Mesodermal cell (in vitro differentiated cells): ENCODE results near the gene FBXL17.

Experiments used
- H3K27ac ChIP-seq: 2 replicates; pipeline ENCODE4 v1.7.0; 2013; ENCODE audit warnings: mild to moderate bottlenecking, low read depth, low read length, moderate library complexity; ENCODE audit not compliant: severe bottlenecking
- H3K36me3 ChIP-seq: 2 replicates; pipeline ENCODE4 v1.7.1; 2013; ENCODE audit warnings: mild to moderate bottlenecking, low read length, moderate library complexity; ENCODE audit not compliant: control insufficient read depth, insufficient read depth
- H3K4me1 ChIP-seq: one replicate; pipeline ENCODE4 v1.7.1; 2013; ENCODE audit warnings: mild to moderate bottlenecking, low read length; ENCODE audit not compliant: insufficient read depth, control insufficient read depth, poor library complexity, severe bottlenecking
- H3K4me3 ChIP-seq: 2 replicates; pipeline ENCODE4 v1.7.0; 2013; ENCODE audit warnings: low read length, control low read depth, mild to moderate bottlenecking; ENCODE audit not compliant: insufficient read depth, poor library complexity, severe bottlenecking; ENCODE audit errors: extremely low read depth
- H3K9me3 ChIP-seq: 2 replicates; pipeline ENCODE4 v1.7.1; 2013; ENCODE audit warnings: mild to moderate bottlenecking, low read length, moderate library complexity; ENCODE audit not compliant: control insufficient read depth
- WGBS, 2 experiments: methylation state at CpG; one replicate each; pipeline ENCODE4 v1.1.5; 2013; ENCODE audit warnings: missing lambda C conversion rate in 2 of 2; ENCODE audit not compliant: insufficient coverage in 2 of 2; 5-methylcytosine and 5-hydroxymethylcytosine counted together

The FBXL17 gene

DNA sequence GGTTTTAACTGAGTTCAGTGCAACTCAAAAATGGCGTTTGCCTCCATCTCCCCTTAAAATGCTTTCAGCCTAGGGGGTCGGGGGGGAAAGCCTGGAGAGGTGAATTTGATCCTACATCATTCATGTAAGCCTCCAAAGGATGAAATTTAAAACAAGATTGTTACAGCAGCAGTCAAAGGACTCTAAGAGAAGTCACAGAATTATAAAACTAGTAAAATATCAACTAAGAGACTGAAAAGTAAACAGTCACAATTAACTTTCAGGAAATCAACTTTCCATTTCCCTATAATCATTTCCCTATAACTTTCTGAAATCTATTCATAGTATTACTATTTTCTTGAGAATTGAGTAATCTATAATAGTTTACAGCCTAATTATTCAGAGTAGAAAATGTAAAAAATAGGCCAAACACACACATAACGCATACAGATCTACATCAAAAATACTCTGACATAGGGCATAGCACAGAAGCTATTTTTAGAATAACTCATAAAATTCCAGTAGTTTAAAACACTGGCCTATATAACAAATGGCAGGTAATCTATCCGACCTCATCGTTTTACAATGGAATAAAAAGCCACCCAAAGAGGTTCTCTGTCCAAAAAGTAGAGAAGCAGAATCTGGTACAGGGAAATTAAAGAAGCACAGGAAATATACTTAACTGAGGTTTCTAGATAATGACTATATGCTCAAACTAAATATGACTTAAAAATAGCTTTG lies 37.6 kb downstream of the FBXL17 start:
- Histone ChIP-seq H3K27ac (no peak overlapping the region), H3K9me3 (no peaks in the 10 kb centered on the region), H3K36me3 (peaks cover 3% of the 10 kb centered on the region), H3K4me1 (no peaks in the 10 kb centered on the region), H3K4me3 (no peak overlapping the region)
- 100% methylated on average over 2 of the region's 5 CpGs; no CpG with 5 or more reads in 1 of the 2 experiments for WGBS, 2 experiments

- no CpG with 5 or more reads among the region's 1 CpG for WGBS, 2 experiments
- H3K4me1 ChIP-seq, result no peaks in the 10 kb centered on the region
- H3K27ac ChIP-seq, result no peak overlapping the region
- H3K36me3 ChIP-seq, result no peaks in the 10 kb centered on the region
- no peaks in the 10 kb centered on the region for H3K9me3 ChIP-seq
- H3K4me3 ChIP-seq, result no peak overlapping the region
Observed at GRCh38 chr5:108341866-108342265, 40.0 kb downstream of the FBXL17 start.

DNA sequence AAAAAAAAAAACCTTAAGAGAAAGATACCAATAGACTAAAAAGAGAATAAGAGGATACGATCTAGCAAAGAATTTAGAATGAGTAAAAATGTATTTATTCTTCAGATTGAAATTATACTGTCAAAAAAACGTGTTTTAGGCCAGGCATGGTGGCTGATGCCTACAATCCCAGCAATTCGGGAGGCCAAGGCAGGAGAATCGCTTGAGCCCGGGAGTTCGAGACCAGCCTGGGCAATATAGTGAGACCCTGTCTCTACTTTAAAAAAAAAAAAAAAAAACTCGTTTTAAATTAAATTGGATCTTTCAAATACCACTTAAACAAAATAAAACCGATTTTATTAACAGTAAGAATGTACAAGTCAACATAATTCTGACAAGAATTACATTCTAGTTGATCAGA lies 41.8 kb downstream of the FBXL17 start:
- Histone ChIP-seq H3K4me3 (no peak overlapping the region), H3K9me3 (no peaks in the 10 kb centered on the region), H3K4me1 (no peaks in the 10 kb centered on the region), H3K36me3 (no peaks in the 10 kb centered on the region), H3K27ac (no peak overlapping the region)
- 100% methylated on average over 3 to 5 of the region's 8 CpGs for WGBS, 2 experiments

GRCh38 chr5:108339220-108339619 lies 42.7 kb downstream of the FBXL17 start:
- no peak overlapping the region for H3K27ac ChIP-seq
- H3K9me3 ChIP-seq, result no peaks in the 10 kb centered on the region
- no peaks in the 10 kb centered on the region for H3K36me3 ChIP-seq
- WGBS, 2 experiments, result no CpG with 5 or more reads among the region's 1 CpG
- no peaks in the 10 kb centered on the region for H3K4me1 ChIP-seq
- H3K4me3 ChIP-seq, result no peak overlapping the region

GRCh38 chr5:108334225-108334624 lies 47.7 kb downstream of the FBXL17 start:
- Histone ChIP-seq H3K9me3 (no peaks in the 10 kb centered on the region), H3K27ac (no peak overlapping the region), H3K36me3 (no peaks in the 10 kb centered on the region), H3K4me1 (no peaks in the 10 kb centered on the region), H3K4me3 (no peak overlapping the region)
- no CpG with 5 or more reads among the region's 2 CpGs for WGBS, 2 experiments

DNA sequence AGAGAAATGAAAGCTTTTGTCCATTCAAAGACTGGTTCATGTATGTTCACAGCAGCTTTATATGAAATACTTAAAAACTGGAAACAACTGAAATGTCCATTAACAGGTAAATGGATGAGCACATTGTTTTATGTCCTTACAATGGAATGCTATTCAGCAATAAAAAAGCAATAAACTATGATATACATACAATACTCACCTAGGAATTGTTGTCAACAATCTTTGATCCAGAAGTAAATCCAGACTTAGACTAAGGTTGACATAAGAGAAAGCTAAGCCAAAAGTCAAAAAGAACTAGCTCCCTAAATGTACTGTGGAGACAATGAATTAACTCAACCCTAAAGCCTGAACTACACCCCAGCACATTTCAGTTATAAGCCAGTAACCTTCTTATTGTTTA lies 54.9 kb downstream of the FBXL17 start:
- no peaks in the 10 kb centered on the region for H3K9me3 ChIP-seq
- no peaks in the 10 kb centered on the region for H3K4me1 ChIP-seq
- H3K27ac ChIP-seq, result no peak overlapping the region
- no peak overlapping the region for H3K4me3 ChIP-seq
- no peaks in the 10 kb centered on the region for H3K36me3 ChIP-seq

DNA sequence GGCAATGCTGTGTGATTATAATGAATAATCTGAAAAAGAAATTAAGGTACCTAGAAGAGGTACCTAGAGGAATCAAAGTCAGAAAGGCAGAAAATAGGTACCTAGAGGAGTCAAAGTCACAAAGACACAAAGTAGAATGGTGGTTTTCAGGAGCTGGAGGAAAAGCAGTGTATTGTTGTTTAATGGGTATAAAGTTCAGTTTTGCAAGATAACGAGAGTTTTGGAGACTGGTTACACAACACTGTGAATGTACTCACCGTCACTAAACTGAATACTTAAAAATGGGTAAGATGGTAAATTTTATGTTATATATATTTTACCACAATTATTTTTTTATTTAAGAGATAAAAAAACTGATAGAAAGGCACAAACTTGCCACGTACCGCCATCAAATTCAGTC lies 57.0 kb downstream of the FBXL17 start:
- no CpG with 5 or more reads among the region's 4 CpGs for WGBS, 2 experiments

GRCh38 chr5:108321341-108321740 lies 60.6 kb downstream of the FBXL17 start:
- Histone ChIP-seq H3K36me3 (no peaks in the 10 kb centered on the region), H3K9me3 (no peaks in the 10 kb centered on the region), H3K4me1 (no peaks in the 10 kb centered on the region), H3K27ac (no peak overlapping the region), H3K4me3 (no peak overlapping the region)
- no CpG with 5 or more reads among the region's 1 CpG for WGBS, 2 experiments

More for the DNA sequence above, 57.0 kb downstream of the FBXL17 start:
- Histone ChIP-seq H3K9me3 (no peaks in the 10 kb centered on the region), H3K4me1 (no peaks in the 10 kb centered on the region), H3K4me3 (no peak overlapping the region), H3K27ac (no peak overlapping the region), H3K36me3 (no peaks in the 10 kb centered on the region)

- no peaks in the 10 kb centered on the region for H3K4me1 ChIP-seq
- H3K27ac ChIP-seq, result no peak overlapping the region
- no peaks in the 10 kb centered on the region for H3K36me3 ChIP-seq
Observed at GRCh38 chr5:108320231-108320630, 61.7 kb downstream of the FBXL17 start.

DNA sequence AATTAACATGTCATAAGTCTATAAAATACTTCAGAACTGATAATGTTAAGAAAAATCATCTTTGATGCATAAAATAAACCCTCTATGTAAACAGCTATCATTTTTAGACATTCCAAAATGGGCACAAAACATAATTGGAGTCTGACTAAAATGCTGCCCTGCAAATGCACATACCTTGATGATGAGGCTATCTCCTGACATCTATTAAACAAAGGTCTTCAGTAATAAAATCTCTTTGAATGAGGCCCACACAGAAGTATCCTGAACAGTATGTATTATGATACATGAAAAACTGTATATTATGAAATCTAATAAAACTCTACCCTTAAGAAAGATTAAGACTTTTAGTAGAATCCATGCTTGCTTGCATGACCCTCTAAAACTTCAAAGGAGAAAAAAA lies 66.1 kb downstream of the FBXL17 start:
- H3K4me1 ChIP-seq, result no peaks in the 10 kb centered on the region
- H3K4me3 ChIP-seq, result no peak overlapping the region
- H3K9me3 ChIP-seq, result no peaks in the 10 kb centered on the region
- H3K36me3 ChIP-seq, result no peaks in the 10 kb centered on the region
- no peak overlapping the region for H3K27ac ChIP-seq

More at GRCh38 chr5:108320231-108320630, 61.7 kb downstream of the FBXL17 start:
- Histone ChIP-seq H3K4me3 (no peak overlapping the region), H3K9me3 (no peaks in the 10 kb centered on the region)

GRCh38 chr5:108312258-108312657 lies 69.6 kb downstream of the FBXL17 start:
- H3K36me3 ChIP-seq, result no peaks in the 10 kb centered on the region
- H3K4me3 ChIP-seq, result no peak overlapping the region
- no peak overlapping the region for H3K27ac ChIP-seq
- H3K9me3 ChIP-seq, result no peaks in the 10 kb centered on the region
- H3K4me1 ChIP-seq, result no peaks in the 10 kb centered on the region
- 100% methylated on average over 1 of the region's 1 CpG for WGBS, 2 experiments
